ENCODE results near the gene LAMB1.

GRCh38 chr7:107957436-107957835, 45.5 kb downstream of the LAMB1 start:
- TF ChIP-seq POLR2A (IDR thresholded peaks at IDR 0.05) (no peak), CTCF (IDR thresholded peaks at IDR 0.05) (no peak)

Measured in body of pancreas (tissue), 4 donors.